ENCODE data around the gene SPR. TPM values are rescaled to one million over a fixed set of nuclear protein-coding genes. Genes with fewer than 3 reads are reported as not detected.

Gene SPR
- total RNA-seq, 1 experiment from 2014 or later = 18.1 TPM

DNA sequence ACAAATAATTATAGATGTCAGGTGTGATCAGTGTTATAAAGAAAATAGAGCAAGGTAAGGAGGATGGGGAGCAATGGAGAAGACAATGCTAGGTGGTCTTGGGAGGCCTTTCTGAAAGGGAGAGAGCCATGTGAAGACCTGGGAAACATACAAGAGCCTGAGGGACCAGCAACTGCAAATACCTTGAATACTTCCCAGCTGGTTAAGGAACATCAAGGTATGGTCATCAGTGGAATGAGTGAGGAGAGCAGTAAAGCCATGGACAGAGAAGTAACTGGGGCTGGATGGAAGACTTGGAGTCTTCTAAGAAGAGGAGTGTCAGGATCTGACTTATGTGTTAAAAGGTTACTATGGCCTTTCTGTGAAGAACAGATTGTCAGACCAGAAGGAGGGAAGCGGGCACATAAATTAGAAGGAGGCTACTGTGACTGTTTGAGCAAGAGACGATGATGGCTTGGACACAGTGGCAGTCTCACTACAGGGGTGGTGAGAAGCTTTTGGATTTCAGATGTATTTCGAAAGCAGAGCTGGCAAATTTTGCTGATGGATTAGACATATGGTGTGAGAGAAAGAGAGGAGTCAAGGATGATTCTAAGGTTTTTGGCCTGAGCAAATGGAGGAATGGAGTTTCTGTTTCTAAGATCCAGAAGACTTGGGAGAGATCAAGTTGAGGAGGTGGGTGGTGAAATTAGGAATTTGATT lies 38.6 kb upstream of the SPR start:
- H3K27ac Mint-ChIP-seq (ENCODE audit: low read depth, unreplicated experiment) = no peak overlapping the region
- no peaks in the 10 kb centered on the region for H3K4me1 Mint-ChIP-seq (ENCODE audit: insufficient read depth, unreplicated experiment)
- H3K36me3 Mint-ChIP-seq (ENCODE audit: insufficient read depth, unreplicated experiment) = no peaks in the 10 kb centered on the region
- ChIA-PET POLR2A (no interaction called here), CTCF (no interaction called here)
- DNase-seq (ENCODE audit: unreplicated experiment) = no peak
- no peak overlapping the region for H3K4me3 Mint-ChIP-seq (ENCODE audit: unreplicated experiment)
- no peak for TF ChIP-seq CTCF (IDR thresholded peaks at IDR 0.05; ENCODE audit: unreplicated experiment)
- BruUV-seq (replicated peaks) = no TSS peak
- H3K27me3 Mint-ChIP-seq (ENCODE audit: insufficient read depth, unreplicated experiment) = no peaks in the 10 kb centered on the region
- intact Hi-C loops (cut with micrococcal nuclease) = no loop called here
- no peaks in the 10 kb centered on the region for H3K9me3 Mint-ChIP-seq (ENCODE audit: unreplicated experiment)

DNA sequence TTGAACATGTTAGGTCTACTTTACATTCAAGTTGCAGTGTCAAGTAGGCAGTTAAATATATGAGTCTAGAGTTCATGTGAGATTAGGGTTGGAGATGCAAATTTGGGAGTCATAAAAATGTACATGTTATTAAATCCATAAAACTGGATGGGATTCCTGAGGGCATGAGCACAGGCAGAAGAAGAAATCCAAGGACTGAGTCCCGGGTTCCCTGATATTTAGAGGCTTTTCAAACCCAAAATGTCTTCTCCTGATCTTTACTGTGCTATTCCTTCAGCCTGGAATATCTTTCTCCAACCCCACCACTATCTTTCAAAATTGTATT lies 38.1 kb upstream of the SPR start:
- no peak for DNase-seq (ENCODE audit: unreplicated experiment)

DNA sequence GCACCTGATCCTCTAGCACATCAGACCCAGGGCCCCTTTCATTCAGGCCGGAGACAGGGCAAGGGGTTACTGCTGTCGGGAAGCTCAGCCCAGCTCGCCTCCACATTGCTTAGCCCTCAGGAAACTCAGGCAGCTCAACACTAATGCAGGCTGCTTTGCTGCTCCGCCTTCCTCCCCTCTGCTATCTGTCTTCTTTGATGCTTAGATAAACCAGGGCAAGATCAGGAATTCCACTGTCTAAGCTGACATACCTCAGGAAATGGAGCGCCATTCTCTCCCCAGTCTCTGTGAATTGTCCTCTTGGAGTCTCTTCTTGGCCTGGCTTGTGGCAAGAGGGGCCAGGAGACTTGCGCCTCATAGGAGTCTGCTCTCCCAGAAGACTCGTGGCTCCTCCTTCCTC lies 35.9 kb upstream of the SPR start:
- Mint-ChIP-seq H3K27ac (ENCODE audit: low read depth, unreplicated experiment) (no peak overlapping the region), H3K9me3 (ENCODE audit: unreplicated experiment) (no peaks in the 10 kb centered on the region), H3K4me3 (ENCODE audit: unreplicated experiment) (no peak overlapping the region), H3K36me3 (ENCODE audit: insufficient read depth, unreplicated experiment) (no peaks in the 10 kb centered on the region), H3K4me1 (ENCODE audit: insufficient read depth, unreplicated experiment) (no peaks in the 10 kb centered on the region), H3K27me3 (ENCODE audit: insufficient read depth, unreplicated experiment) (peaks cover 17% of the 10 kb centered on the region)
- ChIA-PET POLR2A (no interaction called here), CTCF (interaction anchor here (0.6 to 2.3 kb wide), 4 partner anchors 8 to 1357 kb away, joined by 3 to 12 read pairs (median 6); no protein-coding TSS in a partner anchor)
- DNase-seq (ENCODE audit: unreplicated experiment) = no peak
- intact Hi-C loops (cut with micrococcal nuclease) = no loop called here
- no peak for TF ChIP-seq CTCF (IDR thresholded peaks at IDR 0.05; ENCODE audit: unreplicated experiment)
- no TSS peak for BruUV-seq (replicated peaks)

More for the DNA sequence above, 38.1 kb upstream of the SPR start:
- POLR2A ChIA-PET = no interaction called here
- Mint-ChIP-seq H3K27ac (ENCODE audit: low read depth, unreplicated experiment) (no peak overlapping the region), H3K4me3 (ENCODE audit: unreplicated experiment) (no peak overlapping the region), H3K4me1 (ENCODE audit: insufficient read depth, unreplicated experiment) (no peaks in the 10 kb centered on the region), H3K9me3 (ENCODE audit: unreplicated experiment) (no peaks in the 10 kb centered on the region), H3K36me3 (ENCODE audit: insufficient read depth, unreplicated experiment) (no peaks in the 10 kb centered on the region), H3K27me3 (ENCODE audit: insufficient read depth, unreplicated experiment) (no peaks in the 10 kb centered on the region)
- BruUV-seq (replicated peaks) = no TSS peak
- intact Hi-C loops (cut with micrococcal nuclease) = no loop called here
- CTCF ChIA-PET = interaction anchor here (0.6 kb wide), 1 partner anchor 32 kb away, joined by 5 read pairs; no protein-coding TSS in a partner anchor
- TF ChIP-seq CTCF (IDR thresholded peaks at IDR 0.05; ENCODE audit: unreplicated experiment) = no peak

DNA sequence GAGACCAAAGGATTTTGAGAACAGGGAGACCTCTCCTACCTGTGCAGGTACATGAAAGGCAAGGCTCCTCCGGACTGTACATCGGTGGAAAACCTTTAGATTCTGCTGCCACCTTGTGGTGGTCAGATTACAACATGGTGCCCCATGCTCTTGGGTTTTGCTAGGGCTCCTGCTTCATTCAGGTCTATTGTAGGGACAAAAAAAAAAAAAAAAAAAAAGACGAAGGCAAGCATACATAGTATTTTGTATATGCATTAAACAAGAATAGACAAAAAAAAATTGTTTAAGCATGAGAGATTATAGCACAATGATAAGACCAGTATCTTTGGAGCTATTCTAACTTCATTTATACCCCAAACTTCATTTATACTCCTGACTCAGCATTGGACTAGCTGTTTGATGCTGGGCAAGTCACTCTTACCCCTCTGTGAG lies 27.4 kb upstream of the SPR start:
- no peak overlapping the region for H3K27ac Mint-ChIP-seq (ENCODE audit: low read depth, unreplicated experiment)
- H3K9me3 Mint-ChIP-seq (ENCODE audit: unreplicated experiment) = no peaks in the 10 kb centered on the region
- ChIA-PET POLR2A (interaction anchor here (0.6 to 1.5 kb wide), 5 partner anchors 47 to 90 kb away, joined by 3 to 8 read pairs (median 4); no protein-coding TSS in a partner anchor), CTCF (interaction anchor here (0.6 to 6.4 kb wide), 41 partner anchors 8 to 1457 kb away, joined by 3 to 60 read pairs (median 5); partner anchors contain the start of gene SPR)
- DNase-seq (ENCODE audit: unreplicated experiment) = peak; percentile 87
- H3K27me3 Mint-ChIP-seq (ENCODE audit: insufficient read depth, unreplicated experiment) = peaks cover 54% of the 10 kb centered on the region
- H3K4me3 Mint-ChIP-seq (ENCODE audit: unreplicated experiment) = no peak overlapping the region
- H3K36me3 Mint-ChIP-seq (ENCODE audit: insufficient read depth, unreplicated experiment) = no peaks in the 10 kb centered on the region
- intact Hi-C loops (cut with micrococcal nuclease) = loop anchor here (1.0 kb wide), 2 partner anchors 46 to 89 kb away; no protein-coding TSS in a partner anchor
- peaks cover 7% of the 10 kb centered on the region for H3K4me1 Mint-ChIP-seq (ENCODE audit: insufficient read depth, unreplicated experiment)
- BruUV-seq (replicated peaks) = no TSS peak
- peak; percentile 65 for TF ChIP-seq CTCF (IDR thresholded peaks at IDR 0.05; ENCODE audit: unreplicated experiment)

All from MCF 10A (cell line).